Astrocyte (in vitro differentiated cells and primary cell): ENCODE results near the gene AKAP12. TPM values are rescaled to one million over a fixed set of nuclear protein-coding genes. Genes with fewer than 3 reads are reported as not detected.

Experiments used
- DNase-seq: peaks from one replicate; pipeline ENCODE4 v3.0.0-alpha.2; 2010; ENCODE audit warnings: low read depth
- FAIRE-seq: peaks from 2 replicates; lab custom pipeline; 2011; peaks lifted over from hg19 to GRCh38; lab: Jason Lieb, UNC
- H2AFZ ChIP-seq: 2 replicates; pipeline ENCODE4 v1.6.0; 2012; ENCODE audit warnings: low read depth, low read length, inconsistent platforms
- H3K27ac ChIP-seq: 2 replicates; pipeline ENCODE4 v1.5.1; 2011; ENCODE audit warnings: low read depth, low read length, inconsistent platforms
- H3K27me3 ChIP-seq: 2 replicates; pipeline ENCODE4 v1.6.0; 2011; ENCODE audit warnings: low read length, inconsistent platforms; ENCODE audit not compliant: insufficient read depth
- H3K36me3 ChIP-seq: 2 replicates; pipeline ENCODE4 v1.5.1; 2011; ENCODE audit warnings: low read length, inconsistent platforms; ENCODE audit not compliant: insufficient read depth
- H3K4me1 ChIP-seq: 2 replicates; pipeline ENCODE4 v1.5.1; 2011; ENCODE audit warnings: low read length, inconsistent platforms; ENCODE audit not compliant: insufficient read depth
- H3K4me2 ChIP-seq: 2 replicates; pipeline ENCODE4 v1.6.0; 2012; ENCODE audit warnings: low read length, inconsistent platforms
- H3K4me3 ChIP-seq: 2 replicates; pipeline ENCODE4 v1.5.1; 2011; ENCODE audit warnings: low read depth, mild to moderate bottlenecking, low read length, inconsistent platforms; ENCODE audit not compliant: insufficient read depth
- H3K79me2 ChIP-seq: 2 replicates; pipeline ENCODE4 v1.6.0; 2012; ENCODE audit warnings: mild to moderate bottlenecking, low read length, inconsistent platforms; ENCODE audit not compliant: insufficient read depth
- H3K9ac ChIP-seq: 2 replicates; pipeline ENCODE4 v1.6.0; 2012; ENCODE audit warnings: mild to moderate bottlenecking, low read length, inconsistent platforms
- H3K9me3 ChIP-seq: 2 replicates; pipeline ENCODE4 v1.5.1; 2012; ENCODE audit warnings: low read depth, mild to moderate bottlenecking, low read length, inconsistent platforms; ENCODE audit not compliant: insufficient read depth
- H4K20me1 ChIP-seq: 2 replicates; pipeline ENCODE4 v1.6.0; 2012; ENCODE audit warnings: low read length, inconsistent platforms; ENCODE audit not compliant: insufficient read depth
- H3K27ac Mint-ChIP-seq: one replicate; pipeline ENCODE4 v1.8.0; 2021; ENCODE audit warnings: mild to moderate bottlenecking, mixed read lengths; ENCODE audit not compliant: unreplicated experiment
- H3K27me3 Mint-ChIP-seq: one replicate; pipeline ENCODE4 v1.8.0; 2021; ENCODE audit warnings: low read depth, mixed read lengths; ENCODE audit not compliant: unreplicated experiment
- H3K36me3 Mint-ChIP-seq: one replicate; pipeline ENCODE4 v1.8.0; 2021; ENCODE audit warnings: low read depth, mixed read lengths; ENCODE audit not compliant: unreplicated experiment
- H3K4me1 Mint-ChIP-seq: one replicate; pipeline ENCODE4 v1.8.0; 2021; ENCODE audit warnings: low read depth, mixed read lengths; ENCODE audit not compliant: unreplicated experiment
- H3K4me3 Mint-ChIP-seq: one replicate; pipeline ENCODE4 v1.8.0; 2021; ENCODE audit warnings: mild to moderate bottlenecking, moderate library complexity, mixed read lengths; ENCODE audit not compliant: unreplicated experiment
- H3K9me3 Mint-ChIP-seq: one replicate; pipeline ENCODE4 v1.8.0; 2021; ENCODE audit warnings: mild to moderate bottlenecking, mixed read lengths; ENCODE audit not compliant: unreplicated experiment
- EZH2 ChIP-seq: IDR thresholded peaks from 2 replicates; pipeline ENCODE4 v1.6.1; 2012; ENCODE audit warnings: mild to moderate bottlenecking, low read length, inconsistent platforms; ENCODE audit not compliant: insufficient read depth
- total RNA-seq: library from RNA; stranded (reverse); gene quantifications from 2 replicates; pipeline ENCODE4 v1.2.1, GENCODE V29; 2021
- TF ChIP-seq, protein P1 (sequence below): IDR thresholded peaks from 2 replicates; pipeline ENCODE4 v1.5.1; 2011; ENCODE audit warnings: low read depth, mild to moderate bottlenecking, inconsistent platforms, low read length, moderate library complexity; ENCODE audit not compliant: insufficient read depth

AKAP12 gene
- total RNA-seq, 1 donor from 2014 or later, result 115 TPM

DNA sequence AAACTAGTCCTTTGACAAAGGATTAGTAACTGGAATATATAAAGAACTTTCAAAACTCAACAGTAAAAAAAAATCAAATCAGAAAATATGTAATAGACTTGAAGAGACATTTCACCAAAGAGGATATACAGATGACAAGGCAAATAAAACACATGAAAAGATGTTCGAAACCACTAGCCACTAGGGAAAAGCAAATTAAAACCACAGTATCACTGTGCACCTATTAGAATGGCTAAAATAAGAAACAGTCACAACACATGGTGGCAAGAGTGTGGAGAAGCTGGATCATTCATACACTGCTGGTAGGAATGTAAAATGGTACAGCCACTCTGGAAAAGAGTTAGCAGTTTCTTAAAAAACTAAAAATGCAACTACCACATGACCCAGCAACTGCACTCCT is 136.7 kb downstream of the AKAP12 start:
- no peaks in the 10 kb centered on the region for H3K9me3 ChIP-seq
- no peaks in the 10 kb centered on the region for H3K9me3 Mint-ChIP-seq
- H3K36me3 ChIP-seq, result no peaks in the 10 kb centered on the region
- peaks cover 13% of the 10 kb centered on the region for H3K4me1 ChIP-seq
- H3K27ac ChIP-seq, result no peak overlapping the region
- no peak overlapping the region for H3K27ac Mint-ChIP-seq
- no peak overlapping the region for H3K4me3 Mint-ChIP-seq
- H3K79me2 ChIP-seq, result peaks cover 79% of the 10 kb centered on the region
- H3K4me3 ChIP-seq, result no peak overlapping the region
- peaks cover 42% of the 10 kb centered on the region for H3K4me1 Mint-ChIP-seq
- DNase-seq (no peak), FAIRE-seq (no peak)
- no peak overlapping the region for H2AFZ ChIP-seq
- H3K4me2 ChIP-seq, result no peak overlapping the region
- H4K20me1 ChIP-seq, result peaks cover 14% of the 10 kb centered on the region
- H3K27me3 ChIP-seq, result no peaks in the 10 kb centered on the region
- H3K27me3 Mint-ChIP-seq, result no peaks in the 10 kb centered on the region
- TF ChIP-seq, protein P1, sequence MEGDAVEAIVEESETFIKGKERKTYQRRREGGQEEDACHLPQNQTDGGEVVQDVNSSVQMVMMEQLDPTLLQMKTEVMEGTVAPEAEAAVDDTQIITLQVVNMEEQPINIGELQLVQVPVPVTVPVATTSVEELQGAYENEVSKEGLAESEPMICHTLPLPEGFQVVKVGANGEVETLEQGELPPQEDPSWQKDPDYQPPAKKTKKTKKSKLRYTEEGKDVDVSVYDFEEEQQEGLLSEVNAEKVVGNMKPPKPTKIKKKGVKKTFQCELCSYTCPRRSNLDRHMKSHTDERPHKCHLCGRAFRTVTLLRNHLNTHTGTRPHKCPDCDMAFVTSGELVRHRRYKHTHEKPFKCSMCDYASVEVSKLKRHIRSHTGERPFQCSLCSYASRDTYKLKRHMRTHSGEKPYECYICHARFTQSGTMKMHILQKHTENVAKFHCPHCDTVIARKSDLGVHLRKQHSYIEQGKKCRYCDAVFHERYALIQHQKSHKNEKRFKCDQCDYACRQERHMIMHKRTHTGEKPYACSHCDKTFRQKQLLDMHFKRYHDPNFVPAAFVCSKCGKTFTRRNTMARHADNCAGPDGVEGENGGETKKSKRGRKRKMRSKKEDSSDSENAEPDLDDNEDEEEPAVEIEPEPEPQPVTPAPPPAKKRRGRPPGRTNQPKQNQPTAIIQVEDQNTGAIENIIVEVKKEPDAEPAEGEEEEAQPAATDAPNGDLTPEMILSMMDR, result peak; percentile 4
- TF ChIP-seq EZH2, result no peak
- H3K36me3 Mint-ChIP-seq, result peaks cover 7% of the 10 kb centered on the region
- no peak overlapping the region for H3K9ac ChIP-seq

DNA sequence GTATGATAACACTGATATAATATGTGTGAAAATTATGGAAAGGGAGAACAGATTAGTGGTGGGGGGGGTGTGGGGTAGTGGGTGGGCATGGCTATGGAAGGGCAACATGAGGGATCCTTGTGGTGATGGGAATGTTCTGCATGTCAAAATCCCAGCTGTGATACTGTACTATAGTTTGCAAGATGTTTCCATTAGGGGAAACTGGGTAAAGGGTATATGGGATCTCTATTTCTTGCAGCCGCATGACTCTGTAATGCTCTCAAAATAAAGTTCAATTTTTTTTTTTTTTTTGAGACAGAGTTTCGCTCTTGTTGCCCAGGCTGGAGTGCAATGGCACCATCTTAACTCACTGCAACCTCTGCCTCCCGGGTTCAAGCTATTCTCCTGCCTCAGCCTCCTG is 137.3 kb downstream of the AKAP12 start:
- Histone ChIP-seq H3K27ac (no peak overlapping the region), H3K79me2 (peaks cover 85% of the 10 kb centered on the region), H2AFZ (no peak overlapping the region), H3K9me3 (no peaks in the 10 kb centered on the region), H4K20me1 (peaks cover 14% of the 10 kb centered on the region), H3K4me3 (no peak overlapping the region), H3K27me3 (no peaks in the 10 kb centered on the region), H3K4me2 (no peak overlapping the region), H3K9ac (no peak overlapping the region), H3K4me1 (peaks cover 13% of the 10 kb centered on the region), H3K36me3 (no peaks in the 10 kb centered on the region)
- H3K27ac Mint-ChIP-seq, result no peak overlapping the region
- no peak for FAIRE-seq
- peaks cover 39% of the 10 kb centered on the region for H3K4me1 Mint-ChIP-seq
- TF ChIP-seq EZH2, result no peak
- DNase-seq, result no peak
- H3K27me3 Mint-ChIP-seq, result no peaks in the 10 kb centered on the region
- peaks cover 7% of the 10 kb centered on the region for H3K36me3 Mint-ChIP-seq
- no peak overlapping the region for H3K4me3 Mint-ChIP-seq
- H3K9me3 Mint-ChIP-seq, result no peaks in the 10 kb centered on the region

DNA sequence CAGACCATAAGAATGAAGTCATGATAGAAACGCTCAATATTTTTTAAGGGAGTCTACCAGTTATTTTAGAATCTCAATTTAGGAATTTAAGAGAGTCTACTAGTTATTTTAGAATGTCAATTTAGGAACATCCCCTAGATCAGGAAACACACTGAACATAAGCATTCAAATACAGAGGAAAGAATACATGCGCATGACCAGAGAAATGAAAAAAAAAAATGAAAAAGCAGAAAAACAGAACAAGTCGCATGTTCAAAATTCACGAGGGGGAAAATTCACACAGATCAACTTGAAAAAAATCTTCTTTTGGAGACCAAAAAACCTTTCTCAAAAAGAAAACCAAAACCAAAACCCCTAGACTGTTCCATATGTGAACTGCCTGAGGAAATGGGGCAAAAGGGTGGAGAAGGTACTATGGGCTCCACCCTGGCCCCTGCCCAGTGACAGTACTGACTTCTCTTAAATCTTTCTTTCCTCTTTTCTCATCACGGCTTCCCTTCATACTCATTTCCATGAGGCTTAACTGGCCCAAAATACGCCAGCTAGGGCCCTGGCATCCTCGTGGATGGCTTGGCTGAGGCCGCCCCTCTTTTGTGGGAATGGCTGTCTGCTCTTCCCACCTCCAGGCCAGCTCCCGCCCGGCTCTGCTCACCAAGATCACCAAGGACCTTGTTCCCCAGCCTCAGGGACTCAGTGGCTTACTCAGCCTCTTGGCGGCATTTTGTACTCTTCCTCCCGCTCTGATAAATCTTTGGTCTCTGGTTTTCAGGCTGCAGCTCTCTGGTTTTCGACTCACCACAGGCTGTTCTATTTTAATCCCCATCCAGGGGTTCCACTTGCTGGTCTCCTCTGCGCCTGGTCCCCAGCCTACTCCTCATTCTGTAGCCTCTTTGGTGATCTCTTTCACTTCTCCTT is 140.4 kb downstream of the AKAP12 start:
- H3K4me1 Mint-ChIP-seq, result peaks cover 23% of the 10 kb centered on the region
- H3K9me3 ChIP-seq, result no peaks in the 10 kb centered on the region
- H3K9me3 Mint-ChIP-seq, result no peaks in the 10 kb centered on the region
- no peaks in the 10 kb centered on the region for H3K36me3 ChIP-seq
- H3K27me3 Mint-ChIP-seq, result no peaks in the 10 kb centered on the region
- H3K27ac ChIP-seq, result no peak overlapping the region
- peaks cover 18% of the 10 kb centered on the region for H4K20me1 ChIP-seq
- H3K4me3 Mint-ChIP-seq, result no peak overlapping the region
- no peak overlapping the region for H3K4me3 ChIP-seq
- no peak overlapping the region for H3K4me2 ChIP-seq
- peak overlapping the region; percentile 58 for H3K27ac Mint-ChIP-seq
- H3K9ac ChIP-seq, result no peak overlapping the region
- peaks cover under 1% of the 10 kb centered on the region for H3K4me1 ChIP-seq
- H3K27me3 ChIP-seq, result no peaks in the 10 kb centered on the region
- FAIRE-seq, result no peak
- no peak overlapping the region for H2AFZ ChIP-seq
- peaks cover 5% of the 10 kb centered on the region for H3K36me3 Mint-ChIP-seq
- peaks cover 93% of the 10 kb centered on the region for H3K79me2 ChIP-seq
- DNase-seq, result no peak
- TF ChIP-seq EZH2, result no peak
- TF ChIP-seq, protein P1, result no peak
